GM12878 (cell line): ENCODE data around the gene LRRC2. TPM values are rescaled to one million over a fixed set of nuclear protein-coding genes. Genes with fewer than 3 reads are reported as not detected.

Experiments
- CTCF ChIP-seq, 3 experiments: IDR thresholded peaks in 2 of 3; conservative IDR thresholded peaks in 1 of 3; 2 replicates each; pipeline ENCODE4 v1.5.1; 2011; ENCODE audit warnings: low read depth in 3 of 3, low read length in 3 of 3, mild to moderate bottlenecking in 3 of 3, control low read depth in 2 of 3, moderate library complexity in 2 of 3, inconsistent platforms in 1 of 3, mixed read lengths in 1 of 3; ENCODE audit not compliant: control insufficient read depth in 2 of 3, insufficient read depth in 1 of 3; ENCODE audit errors: extremely low read depth in 1 of 3
- ELK1 ChIP-seq: IDR thresholded peaks from 2 replicates; pipeline ENCODE4 v1.6.1; 2012; ENCODE audit warnings: low read depth, low read length, improper control_type of control experiment
- NFYA ChIP-seq: IDR thresholded peaks from 2 replicates; pipeline ENCODE4 v1.6.1; 2011; ENCODE audit warnings: low read depth, mild to moderate bottlenecking, low read length, improper control_type of control experiment, borderline replicate concordance
- POLR2AphosphoS5 ChIP-seq: IDR thresholded peaks from 2 replicates; pipeline ENCODE4 v1.6.1; 2011; ENCODE audit warnings: mild to moderate bottlenecking, low read length, inconsistent platforms
- RAD21 ChIP-seq: IDR thresholded peaks from 2 replicates; pipeline ENCODE4 v1.6.1; 2011; ENCODE audit warnings: mild to moderate bottlenecking, low read depth, low read length, moderate library complexity; ENCODE audit not compliant: insufficient read depth
- RBBP5 ChIP-seq: fragments of 200-600 bp; sonication (generic); conservative IDR thresholded peaks from 2 replicates; pipeline ENCODE4 v1.6.1; 2016
- RUNX3 ChIP-seq: IDR thresholded peaks from 2 replicates; pipeline ENCODE4 v1.6.1; 2012; ENCODE audit warnings: low read length, inconsistent platforms
- STAT1 ChIP-seq: fragments of 450-650 bp; conservative IDR thresholded peaks from 2 replicates; pipeline ENCODE4 v1.6.1; 2014; ENCODE audit warnings: antibody characterized with exemption, mild to moderate bottlenecking
- USF1 ChIP-seq: IDR thresholded peaks from 2 replicates; pipeline ENCODE4 v1.6.1; 2011; ENCODE audit warnings: borderline replicate concordance, low read depth, mild to moderate bottlenecking, moderate library complexity, mixed read lengths, low read length; ENCODE audit not compliant: insufficient read depth; ENCODE audit errors: extremely low read length
- YY1 ChIP-seq: IDR thresholded peaks from 2 replicates; pipeline ENCODE4 v1.6.1; 2011; ENCODE audit warnings: low read depth, mild to moderate bottlenecking, low read length
- ZBED1 ChIP-seq: IDR thresholded peaks from 2 replicates; pipeline ENCODE4 v1.6.1; 2016; ENCODE audit warnings: borderline replicate concordance
- ZBTB11 ChIP-seq: fragments of 450-650 bp; formaldehyde crosslinking; IDR thresholded peaks from 2 replicates; pipeline ENCODE4 v1.5.0; 2022; ENCODE audit warnings: mild to moderate bottlenecking, missing genetic modification characterization
- ZBTB33 ChIP-seq: fragments of 450-650 bp; IDR thresholded peaks from 2 replicates; pipeline ENCODE4 v1.6.1; 2017; ENCODE audit warnings: mild to moderate bottlenecking
- ZNF217 ChIP-seq: fragments of 450-650 bp; IDR thresholded peaks from 2 replicates; pipeline ENCODE4 v1.6.1; 2017; ENCODE audit warnings: antibody characterized with exemption, mild to moderate bottlenecking
- polyA plus RNA-seq, 11 experiments: library from polyadenylated mRNA; depleted of rRNA in 4 of 11; unstranded in 6 of 11; stranded (reverse) in 5 of 11; fragments of >200 nt; fragmentation: Nextera tagmentation in 4 of 11; fragmentation: Illumina TruSeq in 1 of 11; extraction: Ambion mirVana in 4 of 11; extraction: Trizol in 1 of 11; gene quantifications; 1 replicate in 1 of 11; 2 replicates in 10 of 11; pipeline versions ENCODE4 v1.2.1 to v1.2.3, GENCODE V29; 2011 to 2016; ENCODE audit warnings: inconsistent platforms in 2 of 11, missing spikeins in 2 of 11, low read depth in 1 of 11
- total RNA-seq, 4 experiments: library from RNA; depleted of rRNA in 3 of 4; stranded (reverse); fragments of >200 nt in 3 of 4; fragmentation: Illumina TruSeq in 1 of 4; extraction: Trizol in 1 of 4; gene quantifications; 2 replicates each; pipeline versions ENCODE4 v1.2.1 to v1.2.3, GENCODE V29; 2013 to 2021

The LRRC2 gene
- total and polyA plus RNA-seq, 10 of the 15 experiments (the other 5 are each of a cell fraction or from before 2014, with no cell fraction given), result not detected

GRCh38 chr3:46561951-46562350 lies 4.2 kb downstream of the LRRC2 start (continued):
- no peak for TF ChIP-seq POLR2AphosphoS5
- TF ChIP-seq USF1, result no peak
- TF ChIP-seq ZBED1, result no peak
- no peak for TF ChIP-seq CTCF (IDR thresholded peaks at IDR 0.05 in 2 of 3, conservative IDR thresholded peaks at IDR 0.05 in 1 of 3; ENCODE audit: control insufficient read depth in 2 of 3, extremely low read depth in 1 of 3, insufficient read depth in 1 of 3, low read depth in 3 of 3, low read length in 3 of 3)
- TF ChIP-seq NFYA, result no peak
- TF ChIP-seq ELK1, result no peak
- TF ChIP-seq ZBTB33, result no peak
- TF ChIP-seq RAD21, result no peak
- TF ChIP-seq YY1, result no peak
- no peak for TF ChIP-seq ZBTB11 (CRISPR knock-in tag)
- TF ChIP-seq STAT1, result no peak
- TF ChIP-seq RBBP5, result no peak
- no peak for TF ChIP-seq RUNX3
- TF ChIP-seq ZNF217, result no peak
